Iris pigment epithelial cell (primary cell): ENCODE measurements around the gene MGMT.

Experiments
- DNase-seq: peaks from one replicate; pipeline ENCODE4 v3.0.0-alpha.2; 2011; ENCODE audit warnings: low read depth

Gene MGMT

GRCh38 chr10:129455625-129456024 is 11.4 kb upstream of the MGMT start:
- no peak for DNase-seq

DNA sequence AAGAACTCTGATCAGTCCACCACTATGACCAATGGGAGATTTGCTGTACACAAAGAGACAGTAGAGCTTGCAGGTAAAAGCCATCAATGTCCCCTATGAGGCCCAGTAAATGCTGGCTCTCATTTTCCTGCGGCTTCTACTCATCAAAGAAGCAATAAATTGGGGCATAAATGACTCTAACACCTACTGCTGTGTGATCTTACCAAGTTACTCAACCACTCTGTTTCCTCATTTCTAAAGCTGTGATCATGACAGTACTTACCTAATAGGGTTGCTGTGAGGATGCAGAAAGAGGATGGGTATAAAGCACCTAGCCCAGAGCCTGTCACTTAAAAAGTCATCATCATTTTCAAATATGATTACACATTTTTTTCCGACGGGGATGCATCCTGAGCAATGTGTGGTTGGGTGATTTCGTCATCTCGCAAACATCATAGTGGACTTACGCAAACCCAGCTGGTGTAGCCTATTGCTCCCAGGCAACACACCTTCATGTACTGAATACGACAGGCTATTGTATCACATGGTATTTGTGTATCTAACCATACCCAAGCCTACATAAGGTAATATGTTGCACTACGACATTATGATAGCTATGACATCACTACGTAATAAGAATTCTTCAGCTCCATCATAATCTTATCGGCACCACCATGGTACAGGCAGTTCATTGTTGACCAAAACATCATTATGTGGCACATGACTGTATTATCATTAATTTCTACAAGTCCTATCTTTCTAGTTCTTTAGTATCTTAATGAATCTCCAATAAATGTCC is 7.1 kb upstream of the MGMT start:
- DNase-seq = peak; percentile 2

- DNase-seq = no peak
Observed at GRCh38 chr10:129462257-129462795, 4.7 kb upstream of the MGMT start.

DNA sequence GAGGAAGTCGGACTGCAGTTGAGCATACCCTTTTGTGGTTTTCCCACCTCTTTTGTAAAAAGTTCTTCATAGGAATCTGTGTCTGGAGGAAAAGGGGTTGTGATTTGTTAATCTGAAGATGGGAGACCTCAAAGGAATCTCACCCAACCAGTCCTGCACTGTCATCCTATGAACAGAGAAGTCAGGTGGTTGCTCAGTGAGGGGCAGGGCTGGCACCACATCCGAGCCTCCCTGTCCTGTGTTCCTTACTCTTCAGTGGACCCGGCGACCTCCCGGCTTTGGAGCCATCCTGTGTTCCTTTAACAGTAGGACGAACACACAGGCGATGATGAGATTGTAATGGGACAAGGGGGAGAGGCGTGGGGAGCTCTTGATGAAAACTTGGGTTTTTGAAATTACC is 2.8 kb upstream of the MGMT start:
- DNase-seq = no peak

GRCh38 chr10:129465796-129466702 is 992 bp upstream of the MGMT start:
- no peak for DNase-seq

DNA sequence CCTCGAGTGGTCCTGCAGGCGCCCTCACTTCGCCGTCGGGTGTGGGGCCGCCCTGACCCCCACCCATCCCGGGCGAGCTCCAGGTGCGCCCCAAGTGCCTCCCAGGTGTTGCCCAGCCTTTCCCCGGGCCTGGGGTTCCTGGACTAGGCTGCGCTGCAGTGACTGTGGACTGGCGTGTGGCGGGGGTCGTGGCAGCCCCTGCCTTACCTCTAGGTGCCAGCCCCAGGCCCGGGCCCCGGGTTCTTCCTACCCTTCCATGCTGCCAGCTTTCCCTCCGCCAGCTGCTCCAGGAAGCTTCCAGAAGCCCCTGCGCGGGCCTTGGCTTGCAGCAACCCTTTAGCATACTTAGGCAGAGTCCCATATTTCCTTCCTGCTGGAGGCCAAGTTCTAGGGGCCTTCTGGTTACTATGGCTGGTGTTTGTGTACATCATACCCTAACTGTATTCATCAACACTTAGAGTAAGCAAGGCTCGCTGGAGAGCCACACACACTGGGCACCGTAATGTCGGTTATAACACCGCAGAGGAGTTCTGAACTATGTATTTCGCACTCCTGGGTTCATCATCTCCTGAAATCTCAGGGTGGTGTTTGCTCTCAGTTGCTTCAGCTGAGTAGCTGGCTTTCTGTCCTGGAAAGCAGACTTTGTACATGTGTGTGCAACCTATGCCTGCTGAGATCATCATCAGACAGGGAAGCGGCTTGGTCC is 471 bp downstream of the MGMT start:
- peak; percentile 2 for DNase-seq

- no peak for DNase-seq
Observed at GRCh38 chr10:129468187-129468586, 1.1 kb downstream of the MGMT start.

DNA sequence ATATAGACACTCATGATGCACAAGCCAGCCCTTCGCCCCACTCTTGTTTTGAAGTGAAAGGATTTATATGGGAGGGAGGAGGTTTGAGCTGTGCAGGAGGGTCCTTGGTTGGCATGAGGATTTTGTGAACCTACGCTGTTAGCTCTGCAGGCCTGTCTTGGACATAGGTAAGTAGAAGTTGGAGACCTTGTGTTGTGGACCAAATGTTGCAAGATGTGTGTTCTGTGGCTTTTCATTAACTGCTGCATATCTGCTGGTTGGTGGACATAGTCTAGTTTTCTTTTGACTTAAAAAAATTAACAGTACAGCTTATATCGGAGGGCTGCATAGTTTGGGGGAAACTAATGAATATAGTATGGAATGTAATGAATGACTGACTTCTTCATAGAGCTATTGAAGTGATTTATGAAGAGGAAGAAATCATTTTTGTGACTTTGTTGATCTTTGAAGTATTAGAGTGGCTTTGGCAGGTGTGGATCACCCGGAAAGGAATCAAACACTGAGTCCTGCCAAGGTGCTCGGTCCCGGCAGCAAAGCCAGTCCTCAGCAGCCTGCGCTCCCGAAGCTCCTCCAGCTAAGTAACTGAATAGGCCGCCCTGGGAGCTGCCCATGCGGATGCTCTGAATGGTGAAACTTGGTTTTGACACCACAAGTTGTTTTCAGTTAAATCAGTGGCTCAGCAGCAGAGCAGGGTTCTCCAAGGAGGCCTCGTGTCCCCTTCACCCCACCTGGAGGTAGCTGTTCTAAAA is 3.2 kb downstream of the MGMT start:
- no peak for DNase-seq

DNA sequence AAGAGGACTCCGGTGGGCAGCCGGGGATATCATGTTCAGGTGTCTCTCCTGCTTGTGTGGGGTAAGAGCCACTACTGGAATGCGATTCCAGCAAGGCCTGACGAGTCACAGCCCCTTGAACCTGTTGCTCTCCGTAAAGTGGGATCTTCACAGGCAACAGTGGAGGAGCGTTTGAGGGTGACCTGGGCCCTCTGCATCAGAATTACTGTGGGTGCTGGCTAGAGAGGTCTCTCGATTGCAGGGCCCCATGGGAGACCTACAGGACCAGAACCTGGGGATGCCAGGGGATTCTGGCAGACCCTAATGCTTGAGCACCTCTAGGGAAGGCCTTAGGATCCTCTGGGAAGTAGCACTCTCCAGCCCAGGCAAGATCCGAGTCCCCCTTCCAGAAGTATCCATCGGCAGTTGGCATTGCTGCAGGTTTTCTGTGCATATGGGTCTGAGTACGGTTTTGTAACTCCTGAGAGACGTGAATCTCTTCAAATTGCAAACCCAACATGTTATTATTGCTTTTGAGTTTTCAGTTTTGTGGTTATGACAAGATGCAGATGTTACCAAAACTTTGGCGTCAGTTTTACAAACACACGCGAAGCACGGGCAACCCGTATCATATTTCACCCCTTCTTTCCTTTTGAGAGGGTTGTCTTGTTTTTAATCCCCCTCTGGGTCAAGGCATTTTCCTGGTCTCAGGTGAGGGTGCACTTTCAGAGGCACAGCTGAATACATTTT is 4.6 kb downstream of the MGMT start:
- DNase-seq = no peak

GRCh38 chr10:129472696-129473555 is 5.9 kb downstream of the MGMT start:
- no peak for DNase-seq

DNA sequence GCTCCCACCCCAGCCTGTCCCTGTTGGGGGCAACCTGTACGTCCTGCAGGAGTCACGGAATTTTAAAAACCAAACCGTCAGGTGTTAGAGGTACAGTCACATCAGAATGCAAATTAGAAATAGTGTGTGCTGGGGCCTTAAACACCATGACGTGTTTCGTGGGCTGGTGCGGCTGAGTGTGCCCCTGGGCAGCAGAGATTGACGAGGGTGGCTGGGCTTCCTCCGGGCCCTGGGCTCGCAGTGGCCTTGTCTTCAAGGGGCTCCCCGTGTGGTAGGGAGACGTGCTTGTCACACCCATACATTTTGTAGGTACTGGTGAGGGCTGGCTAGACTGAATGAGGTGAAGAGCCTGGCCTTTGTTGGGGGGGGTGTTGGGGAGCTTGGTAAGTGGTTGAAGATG is 7.6 kb downstream of the MGMT start:
- DNase-seq = no peak

GRCh38 chr10:129476431-129476830 is 9.4 kb downstream of the MGMT start:
- no peak for DNase-seq

DNA sequence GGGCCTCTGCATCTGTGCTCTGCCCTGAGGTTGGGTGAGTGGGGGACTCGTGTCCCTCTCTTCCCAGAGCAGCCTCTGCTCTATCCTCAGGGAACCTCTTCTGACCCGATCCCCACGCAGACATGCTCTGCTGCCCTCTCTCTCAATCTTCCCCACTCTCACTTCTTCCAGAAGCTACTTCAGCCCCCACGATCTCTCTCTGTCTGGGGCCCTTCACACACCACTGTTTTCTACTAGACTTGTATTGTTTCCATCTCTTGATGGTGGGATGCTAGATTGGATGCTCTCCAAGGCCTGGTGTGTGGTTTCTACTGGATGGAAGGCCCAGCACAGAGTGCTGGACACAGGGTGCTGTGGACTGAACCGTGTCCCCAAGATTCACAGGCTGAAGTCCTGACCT is 10.0 kb downstream of the MGMT start:
- DNase-seq = no peak

- no peak for DNase-seq
Observed at GRCh38 chr10:129481641-129482040, 14.6 kb downstream of the MGMT start.

- no peak for DNase-seq
Observed at GRCh38 chr10:129483430-129484010, 16.5 kb downstream of the MGMT start.

DNA sequence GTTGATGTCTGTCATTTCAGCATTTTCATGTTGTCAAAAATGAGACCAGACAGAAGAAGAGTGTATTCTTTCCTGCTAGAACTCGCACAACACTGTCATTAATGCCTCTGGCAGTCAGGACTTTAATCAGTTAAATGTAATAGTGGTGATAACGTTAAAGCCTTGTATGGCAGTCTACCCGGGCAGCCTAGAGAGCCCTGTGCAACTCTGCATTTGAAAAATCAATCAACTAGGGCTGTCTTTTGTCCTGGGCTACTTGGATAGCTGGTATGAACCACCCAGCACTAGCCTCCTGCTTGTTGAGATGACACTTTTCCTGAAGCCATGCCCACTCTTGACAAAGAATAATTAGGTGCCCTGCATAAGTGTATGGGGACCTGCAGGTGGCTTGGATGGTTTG is 19.8 kb downstream of the MGMT start:
- no peak for DNase-seq

DNA sequence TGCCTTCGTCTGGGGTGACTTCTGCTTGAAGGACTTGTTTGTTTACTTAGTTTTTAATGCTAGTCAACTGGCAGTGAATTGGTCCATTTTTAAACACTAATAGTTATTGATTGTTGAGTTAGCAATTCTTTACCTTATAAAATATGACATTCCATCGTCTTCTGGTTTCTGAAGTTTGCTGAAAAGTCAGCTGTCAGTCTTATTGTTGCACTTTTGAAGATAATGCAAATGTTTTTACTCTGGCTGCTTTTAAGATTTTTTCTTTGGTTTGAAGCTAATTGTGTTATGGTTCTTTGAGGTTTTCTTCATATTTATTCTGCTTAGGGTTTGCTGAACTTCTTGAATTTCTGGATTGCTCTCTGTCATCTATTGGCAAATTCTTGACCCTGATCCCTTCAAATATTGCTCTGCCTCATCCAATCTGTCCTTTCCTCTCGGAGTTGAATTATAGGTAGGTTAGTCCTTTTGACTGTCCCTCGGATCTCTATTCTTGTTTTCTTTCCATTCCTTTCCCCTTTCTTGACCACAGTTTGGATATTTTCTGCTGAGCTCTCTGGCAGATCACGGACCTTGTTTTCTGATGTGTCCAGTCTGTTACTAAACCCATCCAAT is 24.2 kb downstream of the MGMT start:
- DNase-seq = peak; percentile 16

DNA sequence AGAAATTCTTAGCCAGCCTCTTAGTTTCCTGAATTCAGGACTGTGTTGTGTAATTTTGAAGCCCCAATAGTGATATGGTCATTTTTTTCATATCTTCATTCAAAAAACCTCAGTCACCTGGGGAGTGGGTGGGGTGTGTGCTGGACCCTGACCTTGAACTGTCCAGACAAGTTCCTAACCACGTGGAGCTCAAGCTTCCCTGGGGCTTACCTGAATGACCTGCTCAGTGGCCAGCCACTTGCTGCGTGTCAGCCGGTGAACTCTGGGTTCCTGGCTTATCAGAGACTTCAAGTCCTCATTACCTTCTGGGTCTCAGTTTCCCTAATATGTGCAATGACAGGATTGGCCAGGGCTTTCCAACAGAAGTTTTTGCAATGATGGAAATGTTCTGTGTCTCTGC is 27.1 kb downstream of the MGMT start:
- no peak for DNase-seq

DNA sequence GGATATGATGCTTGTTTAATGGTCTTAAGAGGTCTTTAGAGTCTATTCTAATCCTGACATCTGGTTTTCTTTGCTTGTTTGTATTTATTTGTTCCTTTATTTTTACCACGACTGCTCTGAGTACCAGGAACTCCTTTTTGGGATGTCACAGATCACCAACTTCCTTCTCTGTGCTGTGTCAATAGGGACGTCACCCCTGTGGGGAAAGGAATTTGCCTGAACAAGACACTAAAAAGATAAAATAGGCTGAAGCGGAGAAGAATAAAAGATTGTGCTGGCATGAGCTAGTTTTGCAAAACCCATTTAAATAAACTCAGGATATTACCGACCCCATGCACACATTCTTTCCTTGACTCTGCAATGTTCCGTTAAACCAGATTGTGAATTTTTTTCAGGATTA is 27.7 kb downstream of the MGMT start:
- DNase-seq = no peak
